GM03348 (cell line): Measurements from ENCODE around the gene HIRA.
"Not testable (repeated sequence)": the region's sequence is repeated elsewhere in the genome, so short reads cannot be mapped to it uniquely, and the experiment has no call there.

Experiments used
- DNase-seq: peaks from one replicate; pipeline ENCODE4 v3.0.0; 2012; ENCODE audit warnings: low spot score

HIRA gene

DNA sequence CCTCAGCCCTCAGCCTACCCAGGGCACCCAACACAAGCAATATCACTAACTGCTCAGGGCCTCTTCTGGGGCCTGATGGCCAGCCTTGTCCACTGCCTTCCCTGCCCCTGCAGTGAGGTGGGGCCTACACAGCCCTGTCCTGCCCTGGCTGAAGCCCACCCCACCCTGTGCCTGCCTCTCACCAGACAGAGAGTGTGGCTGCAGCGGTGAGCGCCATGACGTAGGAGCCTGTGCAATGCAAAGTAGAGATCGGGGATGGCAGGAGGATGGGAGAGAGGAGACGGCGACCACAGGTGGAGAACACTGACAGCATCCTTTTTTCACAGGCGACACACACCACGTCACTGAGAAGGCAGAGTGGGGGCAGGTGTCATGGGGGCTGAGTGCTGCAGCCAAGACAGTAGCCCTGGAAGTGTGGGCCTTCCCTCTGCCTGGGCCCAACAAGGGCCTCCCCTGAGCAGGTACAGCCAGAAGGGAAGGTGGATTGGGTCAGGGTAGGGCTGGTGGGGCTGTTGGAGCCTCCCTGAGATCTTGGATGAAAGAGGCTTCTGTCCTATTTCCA is 74.7 kb downstream of the HIRA start:
- no peak for DNase-seq

DNA sequence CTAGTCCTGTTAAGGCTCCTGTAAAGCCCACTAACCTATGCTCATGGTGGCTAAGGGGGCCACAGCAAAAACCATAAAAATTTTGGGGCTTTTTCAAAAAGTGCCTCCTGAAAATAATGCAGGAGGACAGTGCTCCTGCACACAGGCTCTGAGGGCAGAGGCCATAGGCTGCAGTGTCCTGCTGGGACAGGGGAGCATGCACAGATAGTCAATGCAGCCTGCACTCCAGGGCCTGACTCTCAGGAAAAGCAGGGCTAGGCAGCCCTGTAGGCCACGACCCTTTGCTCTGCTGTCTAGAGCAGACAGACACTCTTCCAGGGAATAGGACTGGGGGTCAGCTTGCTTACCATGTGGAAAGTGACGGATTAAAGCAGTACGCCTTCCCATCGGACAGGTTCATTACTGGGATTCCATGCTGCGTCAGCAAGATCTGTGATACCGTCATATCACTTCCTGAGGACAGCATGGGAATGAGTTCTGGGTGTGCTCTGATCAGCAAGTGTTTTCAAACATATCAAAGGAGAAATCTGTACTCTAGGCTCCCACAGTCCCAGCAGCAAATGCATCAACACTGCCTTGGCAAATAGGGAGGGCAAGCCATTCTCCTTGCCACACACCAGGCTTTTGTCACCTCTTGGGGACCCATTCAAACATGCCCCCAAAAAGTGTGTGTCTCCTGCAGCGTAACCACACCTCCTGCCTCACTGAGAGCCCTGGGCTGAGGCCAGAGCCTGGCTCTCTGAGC is 75.9 kb downstream of the HIRA start:
- no peak for DNase-seq

DNA sequence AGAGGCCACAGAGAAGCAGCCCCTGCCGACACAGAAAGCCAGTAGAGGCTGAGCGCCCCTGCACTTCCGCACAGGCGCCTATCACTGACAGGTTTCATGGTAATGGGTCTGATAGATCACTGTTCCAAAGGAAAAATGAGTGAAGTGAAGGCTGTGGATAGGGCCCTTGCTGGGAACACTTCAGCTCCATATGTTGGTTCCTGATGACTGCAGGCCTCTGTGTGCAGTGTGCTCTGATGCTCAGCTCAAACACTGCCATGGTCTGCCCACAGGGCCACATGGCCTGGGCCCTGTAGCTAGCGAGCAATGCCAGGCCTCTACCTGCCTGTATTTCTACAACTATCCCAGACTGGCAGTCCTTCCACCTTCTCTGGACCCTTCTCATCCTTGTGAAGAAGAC is 77.3 kb downstream of the HIRA start:
- DNase-seq = no peak

DNA sequence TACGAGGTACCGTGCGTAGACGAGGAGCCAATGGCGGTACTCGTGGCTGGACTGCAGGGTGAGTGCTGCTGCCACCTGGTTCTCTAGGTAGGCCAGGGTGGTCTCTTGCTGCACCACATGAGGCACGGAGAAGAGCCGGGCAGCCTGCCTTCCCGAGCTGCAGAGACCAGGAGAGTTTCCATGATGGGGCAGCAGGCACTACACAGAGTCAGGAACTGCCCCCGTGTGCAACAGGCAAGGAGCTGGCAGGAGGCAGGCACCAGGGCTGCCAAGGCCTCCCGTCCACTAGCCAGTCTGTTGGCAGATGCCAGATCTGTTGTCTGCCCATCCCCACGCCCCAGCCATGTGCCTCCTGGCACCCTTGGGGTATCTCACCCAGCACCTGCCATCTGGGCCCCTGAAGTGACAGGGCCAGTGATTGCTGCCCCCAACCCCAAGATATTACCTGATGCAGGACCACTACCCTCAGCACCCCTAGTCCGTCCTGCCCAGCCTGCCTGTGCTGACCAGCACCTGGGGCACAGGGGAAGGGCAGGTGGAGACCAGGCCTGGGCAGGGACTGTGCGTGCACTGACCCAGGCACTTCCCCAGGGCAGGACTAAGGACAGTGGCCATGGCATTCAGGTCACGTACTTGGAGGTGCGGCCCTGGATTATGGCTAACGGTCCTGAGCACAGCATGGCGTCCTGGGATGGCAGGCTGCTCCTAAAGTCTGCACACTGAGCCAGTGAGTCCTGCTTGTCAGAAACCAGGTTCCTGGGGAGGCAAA is 78.0 kb downstream of the HIRA start:
- no peak for DNase-seq

- DNase-seq = no peak
Observed at GRCh38 chr22:19352766-19353165, 78.8 kb downstream of the HIRA start.

GRCh38 chr22:19352217-19352616 is 79.3 kb downstream of the HIRA start:
- no peak for DNase-seq

DNA sequence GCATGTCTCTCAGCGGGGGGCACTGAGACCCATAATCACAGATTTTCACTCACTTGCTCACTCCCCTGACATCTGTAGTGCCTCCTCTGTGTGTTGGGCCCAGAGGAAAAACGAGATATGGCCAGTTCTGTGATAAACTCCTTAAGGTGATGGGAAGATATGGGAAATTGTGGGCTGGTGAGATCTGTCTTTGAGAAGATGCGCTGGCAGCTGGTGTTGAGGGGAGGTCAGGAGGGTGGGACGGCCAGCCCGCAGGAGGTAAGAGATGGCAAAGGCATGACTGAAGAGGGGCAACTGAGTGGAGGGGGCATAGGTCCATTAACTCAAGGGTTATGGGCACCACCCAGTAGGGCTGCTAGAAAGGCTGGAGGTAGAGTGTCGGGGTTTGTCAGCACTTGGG is 79.9 kb downstream of the HIRA start:
- DNase-seq = no peak

DNA sequence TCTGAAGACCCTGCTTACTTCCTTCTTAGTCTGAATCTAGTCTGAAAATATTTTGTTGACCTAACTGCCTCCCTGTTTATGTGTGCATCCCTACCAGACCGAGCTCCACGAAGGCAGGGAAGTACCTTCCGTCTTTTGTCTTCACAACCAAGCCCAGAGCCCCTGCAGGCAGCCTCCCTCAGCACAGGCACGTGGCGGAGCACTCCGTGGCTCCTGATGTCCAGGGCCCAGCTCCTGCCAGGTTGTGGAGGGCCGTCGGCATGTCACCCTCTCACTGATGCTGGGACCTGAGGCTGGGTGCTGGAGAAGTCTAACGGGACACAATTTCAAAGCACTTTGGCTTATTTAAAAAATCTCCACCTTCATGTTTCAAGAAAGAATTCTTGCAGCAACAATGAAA is 80.6 kb downstream of the HIRA start:
- DNase-seq = no peak

GRCh38 chr22:19350476-19350859 is 81.1 kb downstream of the HIRA start:
- DNase-seq = no peak

GRCh38 chr22:19349778-19350475 is 81.6 kb downstream of the HIRA start:
- DNase-seq = no peak

- DNase-seq = no peak
Observed at GRCh38 chr22:19346677-19347265, 84.8 kb downstream of the HIRA start.

- DNase-seq = no peak
Observed at GRCh38 chr22:19344420-19344819, 87.1 kb downstream of the HIRA start.

GRCh38 chr22:19343470-19343869 is 88.1 kb downstream of the HIRA start:
- no peak for DNase-seq

GRCh38 chr22:19341500-19341899 is 90.0 kb downstream of the HIRA start:
- no peak for DNase-seq

DNA sequence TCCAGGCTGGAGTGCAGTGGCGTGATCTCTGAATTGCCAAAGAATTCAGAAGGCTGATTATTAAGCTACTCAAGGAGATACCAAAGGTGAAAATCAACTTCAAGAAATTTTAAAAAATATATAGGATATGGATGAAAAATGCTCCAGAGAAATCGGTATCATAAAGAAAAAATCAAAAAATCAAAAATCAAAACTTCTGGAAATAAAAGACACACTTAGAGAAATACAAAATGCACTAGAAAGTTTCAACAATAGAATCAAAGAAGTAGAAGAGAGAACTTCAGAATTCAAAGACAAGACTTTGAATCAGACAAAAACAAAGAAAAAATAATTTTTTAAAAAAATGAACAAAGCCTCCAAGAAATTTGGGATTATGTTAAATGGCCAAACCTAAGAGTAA is 94.4 kb downstream of the HIRA start:
- DNase-seq = no peak

DNA sequence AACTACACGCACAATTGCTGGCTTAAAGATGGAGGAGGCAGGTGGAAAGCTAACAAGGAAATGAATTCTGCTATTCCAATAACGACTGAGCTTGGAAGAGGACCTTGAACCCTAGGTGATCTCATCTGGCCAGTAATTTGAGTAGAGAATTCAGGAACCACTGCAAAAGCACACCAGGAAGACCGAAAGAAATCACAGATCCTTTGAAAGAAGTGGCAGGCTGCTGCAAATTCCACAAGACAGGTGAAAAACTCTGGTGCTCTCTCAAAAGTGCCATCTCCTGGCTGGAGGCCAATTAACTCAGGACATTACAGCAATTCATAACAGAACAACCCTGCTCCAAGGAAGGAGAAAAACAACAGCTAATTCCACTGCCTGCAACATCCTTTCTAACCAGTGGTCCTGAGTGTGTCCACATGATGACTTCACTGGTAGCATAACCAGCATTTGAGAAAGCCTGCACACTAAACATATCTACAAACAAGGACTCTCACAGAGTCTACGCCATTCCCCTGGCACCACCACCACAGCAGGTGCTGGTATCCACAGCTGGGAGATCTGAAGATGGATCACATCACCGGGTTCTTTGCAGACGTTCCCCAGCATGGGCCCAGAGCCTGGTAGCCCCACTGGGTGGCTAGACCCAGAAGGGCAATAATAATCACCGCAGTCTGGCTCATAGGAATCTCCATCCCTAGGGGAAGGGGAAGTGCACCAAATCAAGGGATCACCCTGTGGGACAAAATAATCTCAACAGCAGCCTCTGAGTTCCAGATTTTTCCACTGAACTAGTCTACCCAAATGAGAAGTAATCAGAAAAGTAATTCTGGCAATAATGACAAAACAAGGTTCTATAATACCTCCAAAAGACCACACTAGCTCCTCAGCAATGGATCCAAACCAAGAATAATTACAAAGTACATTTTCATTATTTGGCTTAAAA is 95.1 kb downstream of the HIRA start:
- DNase-seq = no peak

- no peak for DNase-seq
Observed at GRCh38 chr22:19331975-19332374, 99.6 kb downstream of the HIRA start.

DNA sequence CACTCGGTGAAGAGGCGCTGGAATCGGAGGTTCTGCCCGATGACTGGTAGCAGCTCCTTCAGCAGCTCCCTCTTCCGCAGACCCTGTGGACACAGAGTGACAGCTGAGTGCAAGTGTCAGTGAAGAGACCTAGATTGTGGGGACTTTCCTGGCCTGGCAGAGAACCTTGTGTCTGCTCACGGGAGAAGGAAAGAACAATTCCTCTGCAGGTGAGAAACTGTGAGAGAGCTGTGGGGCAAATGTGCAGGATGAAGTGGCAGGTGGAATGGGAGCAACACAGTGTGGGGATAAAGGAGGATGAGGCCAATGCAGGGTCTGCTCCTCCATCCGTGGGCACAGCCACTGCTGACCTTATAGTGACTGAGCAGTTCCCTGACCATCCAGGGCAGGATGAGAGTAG is 100.1 kb downstream of the HIRA start:
- DNase-seq = no peak

DNA sequence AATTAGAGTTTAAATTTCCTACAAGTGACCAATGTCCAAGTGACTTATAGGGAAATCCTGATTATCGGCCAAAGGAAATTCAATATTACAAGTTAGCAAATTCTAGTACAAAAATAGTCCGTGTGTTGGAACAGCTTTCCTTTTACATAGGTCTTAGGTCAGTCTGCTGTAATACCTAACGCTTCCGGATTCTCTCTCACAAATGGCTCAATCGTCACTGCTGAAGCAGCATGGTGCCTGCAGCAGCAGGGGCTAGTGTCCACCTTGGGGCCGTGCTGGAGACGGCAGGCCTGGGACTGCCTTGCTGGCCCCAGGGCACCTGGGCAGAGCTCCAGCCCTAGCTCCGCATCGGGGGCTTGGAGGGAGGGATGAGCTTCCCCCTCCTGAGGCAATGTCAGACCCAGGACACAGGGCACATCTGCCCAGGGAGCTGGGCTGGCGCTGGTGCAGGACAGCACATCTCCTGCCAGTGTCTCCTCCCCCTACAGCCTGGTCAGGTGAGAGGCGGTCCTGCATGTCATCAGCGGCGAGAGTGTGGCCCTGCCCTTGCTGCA is 100.6 kb downstream of the HIRA start:
- no peak for DNase-seq

DNA sequence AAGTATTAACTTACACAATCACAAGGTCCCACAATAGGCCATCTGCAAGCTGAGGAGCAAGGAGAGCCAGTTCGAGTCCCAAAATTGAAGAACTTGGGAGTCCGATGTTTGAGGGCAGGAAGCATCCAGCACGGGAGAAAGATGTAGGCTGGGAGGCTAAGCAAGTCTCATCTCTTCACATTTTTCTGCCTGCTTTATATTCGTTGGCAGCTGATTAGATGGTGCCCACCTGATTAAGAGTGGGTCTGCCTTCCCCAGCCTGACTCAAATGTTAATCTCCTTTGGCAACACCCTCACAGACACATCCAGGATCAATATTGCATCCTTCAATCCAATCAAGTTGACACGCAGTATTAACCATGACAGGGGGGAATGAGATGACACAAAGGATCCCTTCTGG is 101.3 kb downstream of the HIRA start:
- not testable (repeated sequence) for DNase-seq

- no peak for DNase-seq
Observed at GRCh38 chr22:19329454-19329853, 102.1 kb downstream of the HIRA start.
